Liver (tissue), 3 donors: ENCODE data around the gene DNAJB4.

ENCODE experiments used
- FOXA1 ChIP-seq: IDR thresholded peaks from 2 replicates; pipeline ENCODE4 v1.6.1; 2016; ENCODE audit warnings: antibody characterized with exemption
- HNF4G ChIP-seq: IDR thresholded peaks from 2 replicates; pipeline ENCODE4 v1.6.1; 2016; ENCODE audit warnings: antibody characterized with exemption
- JUND ChIP-seq, 2 donors: IDR thresholded peaks; 2 replicates each; pipeline ENCODE4 v1.6.1; 2016; ENCODE audit warnings: antibody characterized with exemption in 2 of 2
- RAD21 ChIP-seq, 2 donors: IDR thresholded peaks; 2 replicates each; pipeline ENCODE4 v1.6.1; 2016; ENCODE audit warnings: antibody characterized with exemption in 2 of 2, mild to moderate bottlenecking in 2 of 2
- RXRA ChIP-seq, 2 donors: IDR thresholded peaks; 2 replicates each; pipeline ENCODE4 v1.6.1; 2017 to 2018; ENCODE audit warnings: antibody characterized with exemption in 2 of 2, mild to moderate bottlenecking in 1 of 2
- SP1 ChIP-seq: IDR thresholded peaks from 2 replicates; pipeline ENCODE4 v1.6.1; 2018; ENCODE audit warnings: antibody characterized with exemption, mild to moderate bottlenecking
- TAF1 ChIP-seq: conservative IDR thresholded peaks from 2 replicates; pipeline ENCODE4 v1.6.1; 2016; ENCODE audit warnings: antibody characterized with exemption, mild to moderate bottlenecking
- YY1 ChIP-seq: IDR thresholded peaks from 2 replicates; pipeline ENCODE4 v1.6.1; 2016; ENCODE audit warnings: antibody characterized with exemption, mild to moderate bottlenecking
- TF ChIP-seq, protein P1 (sequence below): fragments of 150-350 bp; IDR thresholded peaks from 2 replicates; pipeline ENCODE4 v1.5.1; 2017; ENCODE audit warnings: improper control_type of control experiment, low read depth, low read length; ENCODE audit not compliant: missing input control
- TF ChIP-seq, protein P2 (sequence below): IDR thresholded peaks from 2 replicates; pipeline ENCODE4 v1.6.1; 2016; ENCODE audit warnings: antibody characterized with exemption
- TF ChIP-seq, protein P3 (sequence below): IDR thresholded peaks from 2 replicates; pipeline ENCODE4 v1.6.1; 2016; ENCODE audit warnings: antibody characterized with exemption
- TF ChIP-seq, protein P4 (sequence below): IDR thresholded peaks from 2 replicates; pipeline ENCODE4 v1.6.1; 2016; ENCODE audit warnings: antibody characterized with exemption
- donor health status: healthy.
- donor health status: healthy.

DNA sequence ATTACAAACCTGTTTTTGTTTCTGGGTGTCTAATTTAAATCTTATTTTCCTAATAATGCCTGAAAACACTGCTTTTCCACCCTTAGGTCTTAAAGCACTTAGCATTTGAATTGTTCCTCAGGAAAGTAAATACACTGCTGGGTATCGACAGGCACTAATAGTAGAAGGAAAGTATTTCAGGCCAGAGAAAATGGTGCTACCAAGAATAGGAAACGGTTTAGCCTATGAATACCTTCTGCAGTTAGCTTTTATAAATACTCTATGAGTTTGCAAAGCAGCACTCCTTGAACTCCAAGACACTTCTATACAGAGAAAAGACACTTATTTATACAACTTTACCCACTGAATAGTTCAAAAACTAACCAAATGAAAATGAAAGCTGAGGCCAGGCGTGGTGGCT lies 32.7 kb upstream of the DNAJB4 start:
- TF ChIP-seq, protein P1, sequence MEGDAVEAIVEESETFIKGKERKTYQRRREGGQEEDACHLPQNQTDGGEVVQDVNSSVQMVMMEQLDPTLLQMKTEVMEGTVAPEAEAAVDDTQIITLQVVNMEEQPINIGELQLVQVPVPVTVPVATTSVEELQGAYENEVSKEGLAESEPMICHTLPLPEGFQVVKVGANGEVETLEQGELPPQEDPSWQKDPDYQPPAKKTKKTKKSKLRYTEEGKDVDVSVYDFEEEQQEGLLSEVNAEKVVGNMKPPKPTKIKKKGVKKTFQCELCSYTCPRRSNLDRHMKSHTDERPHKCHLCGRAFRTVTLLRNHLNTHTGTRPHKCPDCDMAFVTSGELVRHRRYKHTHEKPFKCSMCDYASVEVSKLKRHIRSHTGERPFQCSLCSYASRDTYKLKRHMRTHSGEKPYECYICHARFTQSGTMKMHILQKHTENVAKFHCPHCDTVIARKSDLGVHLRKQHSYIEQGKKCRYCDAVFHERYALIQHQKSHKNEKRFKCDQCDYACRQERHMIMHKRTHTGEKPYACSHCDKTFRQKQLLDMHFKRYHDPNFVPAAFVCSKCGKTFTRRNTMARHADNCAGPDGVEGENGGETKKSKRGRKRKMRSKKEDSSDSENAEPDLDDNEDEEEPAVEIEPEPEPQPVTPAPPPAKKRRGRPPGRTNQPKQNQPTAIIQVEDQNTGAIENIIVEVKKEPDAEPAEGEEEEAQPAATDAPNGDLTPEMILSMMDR: no peak
- no peak for TF ChIP-seq SP1
- TF ChIP-seq, protein P2, sequence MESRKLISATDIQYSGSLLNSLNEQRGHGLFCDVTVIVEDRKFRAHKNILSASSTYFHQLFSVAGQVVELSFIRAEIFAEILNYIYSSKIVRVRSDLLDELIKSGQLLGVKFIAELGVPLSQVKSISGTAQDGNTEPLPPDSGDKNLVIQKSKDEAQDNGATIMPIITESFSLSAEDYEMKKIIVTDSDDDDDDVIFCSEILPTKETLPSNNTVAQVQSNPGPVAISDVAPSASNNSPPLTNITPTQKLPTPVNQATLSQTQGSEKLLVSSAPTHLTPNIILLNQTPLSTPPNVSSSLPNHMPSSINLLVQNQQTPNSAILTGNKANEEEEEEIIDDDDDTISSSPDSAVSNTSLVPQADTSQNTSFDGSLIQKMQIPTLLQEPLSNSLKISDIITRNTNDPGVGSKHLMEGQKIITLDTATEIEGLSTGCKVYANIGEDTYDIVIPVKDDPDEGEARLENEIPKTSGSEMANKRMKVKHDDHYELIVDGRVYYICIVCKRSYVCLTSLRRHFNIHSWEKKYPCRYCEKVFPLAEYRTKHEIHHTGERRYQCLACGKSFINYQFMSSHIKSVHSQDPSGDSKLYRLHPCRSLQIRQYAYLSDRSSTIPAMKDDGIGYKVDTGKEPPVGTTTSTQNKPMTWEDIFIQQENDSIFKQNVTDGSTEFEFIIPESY: no peak
- TF ChIP-seq, protein P3, sequence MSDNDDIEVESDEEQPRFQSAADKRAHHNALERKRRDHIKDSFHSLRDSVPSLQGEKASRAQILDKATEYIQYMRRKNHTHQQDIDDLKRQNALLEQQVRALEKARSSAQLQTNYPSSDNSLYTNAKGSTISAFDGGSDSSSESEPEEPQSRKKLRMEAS: no peak
- TF ChIP-seq, protein P4, sequence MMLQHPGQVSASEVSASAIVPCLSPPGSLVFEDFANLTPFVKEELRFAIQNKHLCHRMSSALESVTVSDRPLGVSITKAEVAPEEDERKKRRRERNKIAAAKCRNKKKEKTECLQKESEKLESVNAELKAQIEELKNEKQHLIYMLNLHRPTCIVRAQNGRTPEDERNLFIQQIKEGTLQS: no peak
- TF ChIP-seq RAD21 (IDR thresholded peaks at IDR 0.05): no peak
- no peak for TF ChIP-seq TAF1
- no peak for TF ChIP-seq JUND (IDR thresholded peaks at IDR 0.05)
- no peak for TF ChIP-seq RXRA (IDR thresholded peaks at IDR 0.05)
- no peak for TF ChIP-seq YY1
- no peak for TF ChIP-seq HNF4G
- no peak for TF ChIP-seq FOXA1
